Thoracic aorta (tissue), 2 donors: ENCODE results near the gene SMOC2. TPM values are rescaled to one million over a fixed set of nuclear protein-coding genes. Genes with fewer than 3 reads are reported as not detected.

Experiments used
- ATAC-seq: fragments of 150-250 bp; one replicate; pipeline ENCODE4 v1.8.0; 2017; ENCODE audit warnings: low read depth; ENCODE audit not compliant: insufficient number of reproducible peaks, low FRiP score
- DNase-seq: peaks from one replicate; pipeline ENCODE4 v3.0.0-alpha.2; 2020; ENCODE audit warnings: low spot score
- H3K27ac ChIP-seq, 2 donors: fragments of 200-600 bp; sonication (generic); 1 replicate in 1 of 2; 2 replicates in 1 of 2; pipeline ENCODE4 v1.5.1; 2016; ENCODE audit warnings: mild to moderate bottlenecking in 2 of 2, moderate library complexity in 2 of 2
- H3K27me3 ChIP-seq: fragments of 200-600 bp; sonication (generic); replicated peaks from 2 replicates; pipeline ENCODE4 v1.6.0; 2016; ENCODE audit warnings: mild to moderate bottlenecking; ENCODE audit not compliant: insufficient read depth
- H3K36me3 ChIP-seq: fragments of 200-600 bp; sonication (generic); one replicate; pipeline ENCODE4 v1.5.1; 2016
- H3K4me1 ChIP-seq, 2 donors: fragments of 200-600 bp; sonication (generic); 1 replicate in 1 of 2; 2 replicates in 1 of 2; pipeline versions ENCODE4 v1.5.1 to v1.6.0; 2016; ENCODE audit warnings: low read depth in 2 of 2, mild to moderate bottlenecking in 1 of 2; ENCODE audit not compliant: control insufficient read depth in 1 of 2
- H3K4me3 ChIP-seq: fragments of 200-600 bp; sonication (generic); 2 replicates; pipeline ENCODE4 v1.5.1; 2016; ENCODE audit warnings: mild to moderate bottlenecking
- H3K9me3 ChIP-seq: fragments of 200-600 bp; sonication (generic); 2 replicates; pipeline ENCODE4 v1.5.1; 2016
- CTCF ChIP-seq: fragments of 200-600 bp; sonication (generic); IDR thresholded peaks from one replicate; pipeline ENCODE4 v1.5.1; 2019; ENCODE audit warnings: antibody characterized with exemption
- total RNA-seq, 2 donors: library from RNA; depleted of rRNA; stranded (reverse); fragments of >200 nt; gene quantifications; one replicate each; pipeline versions ENCODE4 v1.1.0 to v1.2.3, GENCODE V29; 2016

Gene SMOC2
- total RNA-seq, 2 donors from 2014 or later, result 334 to 424 TPM

DNA sequence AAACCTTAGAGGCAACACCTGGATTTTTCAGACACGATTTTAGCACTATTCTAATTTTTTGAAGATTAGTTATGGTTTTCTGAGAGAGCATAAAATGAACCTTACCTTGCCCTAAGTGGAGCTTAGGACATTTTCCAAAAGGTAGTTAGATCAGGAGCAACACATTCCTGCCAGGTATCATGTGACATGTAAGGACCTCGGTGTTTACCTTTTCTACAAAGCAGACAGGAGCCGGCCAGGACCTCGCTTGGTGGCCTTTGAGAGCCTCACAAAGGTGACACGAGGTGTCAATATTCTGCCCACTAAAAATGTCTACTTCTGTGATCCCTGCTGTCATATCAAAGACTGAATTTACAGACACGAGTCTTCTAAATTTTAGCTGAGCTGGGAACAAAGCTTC is 174.9 kb downstream of the SMOC2 start:
- ATAC-seq (no peak), DNase-seq (no peak)
- Histone ChIP-seq H3K36me3 (peaks cover 11% of the 10 kb centered on the region), H3K27ac (peak overlapping the region in 1 of 2 donors; percentile 3), H3K4me1 (peaks cover 3 to 23% of the 10 kb centered on the region in 2 donors), H3K9me3 (no peaks in the 10 kb centered on the region), H3K4me3 (no peak overlapping the region), H3K27me3 (no peaks in the 10 kb centered on the region)
- no peak for TF ChIP-seq CTCF

DNA sequence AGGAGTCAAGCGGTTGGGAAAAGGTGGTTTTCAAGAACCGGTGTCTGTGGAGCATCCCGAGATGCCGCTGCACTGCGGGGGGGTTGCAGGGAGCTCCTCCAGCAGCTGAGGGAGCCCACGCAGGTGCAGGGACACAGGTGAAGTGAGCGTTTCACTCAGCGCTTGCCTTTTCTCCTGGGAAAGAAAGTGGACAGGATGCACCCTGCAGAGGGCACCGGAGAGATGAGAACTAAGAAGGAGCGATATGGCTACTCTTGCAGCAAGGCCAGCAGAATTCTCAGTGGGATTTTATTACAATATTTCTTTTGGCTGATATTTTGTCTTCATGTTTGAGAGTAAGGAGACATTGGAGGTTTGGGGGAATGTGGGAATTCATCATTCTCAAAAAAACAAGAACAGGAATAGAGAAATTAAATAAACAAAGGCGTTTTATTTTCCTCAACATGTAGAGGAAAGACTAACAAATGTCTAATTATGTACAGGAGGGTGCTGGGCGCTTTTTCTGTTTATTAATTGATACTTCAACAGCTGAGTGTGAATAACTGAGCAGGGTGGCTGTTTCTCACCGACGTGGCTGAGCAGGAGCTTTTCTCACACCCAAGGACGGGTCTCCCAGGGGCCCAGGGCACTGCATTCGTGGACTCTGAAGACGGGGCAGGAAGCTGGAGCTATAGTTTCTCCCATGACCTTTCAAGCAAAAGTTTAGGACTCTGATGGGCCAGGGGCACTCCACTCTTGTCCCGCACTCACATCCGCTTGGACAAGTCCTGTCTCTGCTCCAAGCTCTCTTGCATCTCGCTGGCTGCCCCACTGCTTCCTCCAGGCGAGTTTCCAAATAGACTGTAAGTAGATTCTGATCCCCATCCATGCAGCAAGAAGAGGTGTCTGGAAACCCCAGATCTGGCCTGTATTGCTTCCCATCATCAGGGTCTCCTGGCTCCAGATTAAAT is 176.1 kb downstream of the SMOC2 start:
- no peak for DNase-seq

GRCh38 chr6:168618546-168619315 is 177.7 kb downstream of the SMOC2 start:
- Histone ChIP-seq H3K9me3 (no peaks in the 10 kb centered on the region), H3K4me3 (no peak overlapping the region), H3K27me3 (no peaks in the 10 kb centered on the region), H3K36me3 (peaks cover 5% of the 10 kb centered on the region), H3K4me1 (peaks cover 3 to 23% of the 10 kb centered on the region in 2 donors), H3K27ac (no peak overlapping the region)
- DNase-seq, result no peak
- no peak for ATAC-seq
- no peak for TF ChIP-seq CTCF

More for the DNA sequence above, 176.1 kb downstream of the SMOC2 start:
- Histone ChIP-seq H3K27ac (peak overlapping the region in 1 of 2 donors; percentile 43), H3K27me3 (no peaks in the 10 kb centered on the region), H3K36me3 (peaks cover 8% of the 10 kb centered on the region), H3K4me1 (peaks cover 3 to 23% of the 10 kb centered on the region in 2 donors), H3K9me3 (no peaks in the 10 kb centered on the region), H3K4me3 (peak overlapping the region; percentile 26)
- no peak for ATAC-seq
- TF ChIP-seq CTCF, result peak; percentile 34

GRCh38 chr6:168619560-168620314 is 178.8 kb downstream of the SMOC2 start:
- no peaks in the 10 kb centered on the region for H3K9me3 ChIP-seq
- no peak for TF ChIP-seq CTCF
- ATAC-seq (no peak), DNase-seq (no peak)
- peaks cover 3 to 23% of the 10 kb centered on the region in 2 donors for H3K4me1 ChIP-seq
- H3K36me3 ChIP-seq, result peaks cover 12% of the 10 kb centered on the region
- H3K27me3 ChIP-seq, result no peaks in the 10 kb centered on the region
- no peak overlapping the region for H3K4me3 ChIP-seq
- H3K27ac ChIP-seq, result no peak overlapping the region
